GM18868 (cell line): Measurements from ENCODE around the gene CEMIP.

Experiments
- ATAC-seq: cut with Tn5 transposase; IDR thresholded peaks from one replicate; pipeline ENCODE4 v1.9.1; 2021; ENCODE audit warnings: mild to moderate bottlenecking, moderate library complexity; ENCODE audit not compliant: unreplicated experiment

CEMIP gene

GRCh38 chr15:80817901-80818300 is 38.7 kb downstream of the CEMIP start:
- no peak for ATAC-seq

GRCh38 chr15:80819001-80819400 is 39.8 kb downstream of the CEMIP start:
- ATAC-seq, result no peak

GRCh38 chr15:80820092-80820491 is 40.9 kb downstream of the CEMIP start:
- ATAC-seq, result no peak

- no peak for ATAC-seq
Measured at GRCh38 chr15:80822256-80822655, 43.1 kb downstream of the CEMIP start.

- ATAC-seq, result no peak
Measured at GRCh38 chr15:80822676-80823075, 43.5 kb downstream of the CEMIP start.

GRCh38 chr15:80823120-80823519 is 44.0 kb downstream of the CEMIP start:
- no peak for ATAC-seq

GRCh38 chr15:80823995-80824394 is 44.8 kb downstream of the CEMIP start:
- ATAC-seq, result peak; percentile 70

GRCh38 chr15:80825361-80826030 is 46.3 kb downstream of the CEMIP start:
- no peak for ATAC-seq

- no peak for ATAC-seq
Measured at GRCh38 chr15:80828796-80829195, 49.6 kb downstream of the CEMIP start.

GRCh38 chr15:80830677-80831076 is 51.5 kb downstream of the CEMIP start:
- no peak for ATAC-seq

GRCh38 chr15:80831192-80831591 is 52.0 kb downstream of the CEMIP start:
- no peak for ATAC-seq

- no peak for ATAC-seq
Measured at GRCh38 chr15:80831606-80832224, 52.5 kb downstream of the CEMIP start.

GRCh38 chr15:80832686-80833085 is 53.5 kb downstream of the CEMIP start:
- no peak for ATAC-seq

GRCh38 chr15:80834402-80834801 is 55.2 kb downstream of the CEMIP start:
- no peak for ATAC-seq

GRCh38 chr15:80834906-80835305 is 55.7 kb downstream of the CEMIP start:
- ATAC-seq, result no peak

- no peak for ATAC-seq
Measured at GRCh38 chr15:80835336-80835735, 56.2 kb downstream of the CEMIP start.

GRCh38 chr15:80836223-80836622 is 57.1 kb downstream of the CEMIP start:
- ATAC-seq, result no peak

- ATAC-seq, result no peak
Measured at GRCh38 chr15:80837006-80837405, 57.8 kb downstream of the CEMIP start.

- ATAC-seq, result no peak
Measured at GRCh38 chr15:80838012-80838411, 58.8 kb downstream of the CEMIP start.

- ATAC-seq, result no peak
Measured at GRCh38 chr15:80838666-80839065, 59.5 kb downstream of the CEMIP start.

GRCh38 chr15:80839764-80840130 is 60.6 kb downstream of the CEMIP start:
- no peak for ATAC-seq

GRCh38 chr15:80840182-80841130 is 61.3 kb downstream of the CEMIP start:
- no peak for ATAC-seq
